ENCODE data around the gene METTL13. TPM values are rescaled to one million over a fixed set of nuclear protein-coding genes. Genes with fewer than 3 reads are reported as not detected.
A peak's percentile ranks its signal among the peaks of the same experiment; 100 is the strongest.
"Not testable (repeated sequence)": the region's sequence is repeated elsewhere in the genome, so short reads cannot be mapped to it uniquely, and the experiment has no call there.

Gene METTL13
- polyA plus RNA-seq, 3 donors from 2014 or later: 15.1 to 42.9 (median 19.9) TPM

GRCh38 chr1:171784784-171785183 lies 3.3 kb downstream of the METTL13 start:
- peaks cover 14 to 38% (median 15%) of the 10 kb centered on the region in 3 donors for H3K36me3 Mint-ChIP-seq
- no peaks in the 10 kb centered on the region for H3K9me3 Mint-ChIP-seq
- peaks cover 7 to 11% (median 8%) of the 10 kb centered on the region in 3 donors for H3K27me3 Mint-ChIP-seq (ENCODE audit: low read depth in 3 of 3)
- peak overlapping the region in 5 of 6 donors; percentile 0 to 77 (median 44) for H3K27ac Mint-ChIP-seq
- no peak for DNase-seq
- H3K4me3 Mint-ChIP-seq: peak overlapping the region in 4 of 5 donors; percentile 18 to 43 (median 28)
- H3K4me1 Mint-ChIP-seq: peaks cover 55 to 67% of the 10 kb centered on the region in 2 donors

- Mint-ChIP-seq H3K27me3 (ENCODE audit: low read depth in 3 of 3) (peaks cover 7 to 11% (median 8%) of the 10 kb centered on the region in 3 donors), H3K9me3 (no peaks in the 10 kb centered on the region), H3K4me3 (no peak overlapping the region), H3K36me3 (peaks cover 18 to 44% (median 20%) of the 10 kb centered on the region in 3 donors), H3K4me1 (peaks cover 49 to 65% of the 10 kb centered on the region in 2 donors), H3K27ac (peak overlapping the region in 2 of 6 donors; percentile 23 to 59)
- DNase-seq: no peak
Measured at GRCh38 chr1:171785766-171786165, 4.3 kb downstream of the METTL13 start.

DNA sequence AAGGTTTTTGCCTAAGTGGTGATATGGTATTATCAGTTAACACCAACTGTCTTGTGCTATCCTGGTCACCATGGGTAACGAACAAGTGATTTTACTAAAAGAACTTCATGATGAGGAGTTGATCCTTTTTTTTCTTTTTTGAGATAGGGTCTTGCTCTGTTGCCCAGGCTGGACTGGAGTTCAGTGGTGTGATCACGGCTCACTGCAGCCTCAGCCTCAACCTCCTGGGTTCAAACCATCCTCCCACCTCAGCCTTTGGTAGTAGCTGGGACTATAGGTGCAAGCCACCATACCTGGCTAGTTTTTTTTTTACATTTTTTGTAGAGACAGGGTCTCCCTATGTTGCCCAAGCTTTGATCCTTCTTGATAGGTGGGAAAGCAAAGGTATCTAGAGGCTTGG lies 5.1 kb downstream of the METTL13 start:
- Mint-ChIP-seq H3K4me3 (no peak overlapping the region), H3K27ac (no peak overlapping the region), H3K27me3 (ENCODE audit: low read depth in 3 of 3) (peaks cover under 1 to 6% (median 4%) of the 10 kb centered on the region in 3 donors), H3K36me3 (peaks cover 20 to 50% (median 21%) of the 10 kb centered on the region in 3 donors), H3K9me3 (no peaks in the 10 kb centered on the region), H3K4me1 (peaks cover 41 to 58% of the 10 kb centered on the region in 2 donors)
- no peak for DNase-seq

- peaks cover 0 to 1% (median 0%) of the 10 kb centered on the region in 3 donors for H3K27me3 Mint-ChIP-seq (ENCODE audit: low read depth in 3 of 3)
- peaks cover 28 to 44% of the 10 kb centered on the region in 2 donors for H3K4me1 Mint-ChIP-seq
- peaks cover 21 to 52% (median 25%) of the 10 kb centered on the region in 3 donors for H3K36me3 Mint-ChIP-seq
- DNase-seq: no peak
- no peak overlapping the region for H3K4me3 Mint-ChIP-seq
- H3K27ac Mint-ChIP-seq: no peak overlapping the region
- no peaks in the 10 kb centered on the region for H3K9me3 Mint-ChIP-seq
Measured at GRCh38 chr1:171787686-171788480, 6.4 kb downstream of the METTL13 start.

- H3K4me3 Mint-ChIP-seq: no peak overlapping the region
- peaks cover 23 to 38% of the 10 kb centered on the region in 2 donors for H3K4me1 Mint-ChIP-seq
- peaks cover 0 to 1% (median 0%) of the 10 kb centered on the region in 3 donors for H3K27me3 Mint-ChIP-seq (ENCODE audit: low read depth in 3 of 3)
- H3K27ac Mint-ChIP-seq: no peak overlapping the region
- no peak for DNase-seq
- no peaks in the 10 kb centered on the region for H3K9me3 Mint-ChIP-seq
- peaks cover 18 to 51% (median 27%) of the 10 kb centered on the region in 3 donors for H3K36me3 Mint-ChIP-seq
Measured at GRCh38 chr1:171788696-171789095, 7.2 kb downstream of the METTL13 start.

DNA sequence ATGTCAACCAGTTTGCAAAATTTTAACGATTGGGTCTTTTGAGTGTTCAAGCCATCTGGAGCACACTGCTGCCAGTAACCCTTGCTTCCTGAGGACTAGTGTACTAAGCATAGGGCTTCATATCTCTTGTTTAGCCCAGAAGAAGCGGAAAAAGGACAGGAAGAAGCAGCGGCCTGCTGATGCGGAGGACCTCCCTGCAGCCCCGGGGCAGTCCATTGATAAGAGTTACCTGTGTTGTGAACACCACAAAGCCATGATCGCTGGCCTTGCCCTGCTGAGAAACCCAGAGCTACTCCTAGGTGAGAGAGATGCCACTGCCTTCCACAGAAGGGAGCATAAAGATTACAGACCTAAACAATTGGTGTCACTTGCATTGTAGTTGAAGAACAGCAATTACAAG lies 8.9 kb downstream of the METTL13 start:
- Mint-ChIP-seq H3K27ac (no peak overlapping the region), H3K9me3 (no peaks in the 10 kb centered on the region), H3K27me3 (ENCODE audit: low read depth in 3 of 3) (no peaks in the 10 kb centered on the region), H3K4me1 (peaks cover 15 to 33% of the 10 kb centered on the region in 2 donors), H3K4me3 (no peak overlapping the region), H3K36me3 (peaks cover 20 to 56% (median 27%) of the 10 kb centered on the region in 3 donors)
- DNase-seq: no peak

DNA sequence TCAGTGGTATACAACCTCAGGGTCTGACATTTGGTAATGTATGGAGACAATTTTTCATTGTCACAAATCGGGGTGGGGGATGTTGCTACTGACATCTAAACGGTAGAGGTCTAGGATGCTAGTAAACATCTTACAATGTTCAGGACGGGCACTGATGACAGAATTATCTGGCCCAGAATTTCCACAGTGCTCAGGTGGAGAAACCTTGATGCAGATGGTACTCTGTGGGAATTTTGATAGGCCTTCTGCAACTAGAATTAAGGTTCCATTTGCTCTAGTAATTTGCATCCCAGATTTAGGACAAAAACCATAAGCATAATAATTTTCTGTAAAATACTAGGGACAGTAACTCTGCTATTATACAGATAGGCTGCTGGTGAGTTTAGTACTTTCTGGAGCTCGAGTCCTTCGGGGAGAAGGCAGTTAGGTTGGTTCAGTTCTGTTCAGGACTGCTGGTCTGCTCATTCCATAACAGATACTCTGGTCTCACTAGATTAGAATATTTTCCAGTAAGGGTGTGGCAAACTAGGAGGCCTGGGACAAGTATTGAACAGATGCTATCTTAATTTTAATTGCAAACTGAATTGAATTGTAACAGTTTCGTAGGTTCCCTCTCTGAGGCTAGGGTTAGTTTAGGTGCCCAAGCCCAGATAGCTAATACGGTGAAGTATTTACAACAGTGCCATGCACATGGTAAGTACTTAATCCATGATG lies 11.4 kb downstream of the METTL13 start:
- peaks cover 20 to 62% (median 36%) of the 10 kb centered on the region in 3 donors for H3K36me3 Mint-ChIP-seq
- no peak overlapping the region for H3K27ac Mint-ChIP-seq

DNA sequence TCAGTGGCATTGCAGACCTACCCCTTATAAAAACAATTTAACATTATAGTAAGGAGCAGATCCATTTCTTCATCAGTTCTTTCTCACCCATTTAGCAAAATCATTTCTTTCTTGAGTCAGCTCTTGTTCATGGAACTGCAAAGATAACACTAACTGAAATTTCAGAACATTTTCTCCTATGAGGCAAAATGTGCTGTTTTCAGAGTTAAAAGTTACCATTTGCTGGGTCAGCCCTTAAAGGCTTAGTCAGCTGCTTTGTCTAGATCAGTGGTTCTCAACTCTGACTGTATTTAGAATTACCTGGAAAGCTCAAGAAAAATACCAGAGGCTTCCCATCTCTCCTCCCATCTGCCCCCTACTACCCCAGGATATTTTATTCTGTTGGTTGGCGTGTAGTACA lies 12.2 kb downstream of the METTL13 start:
- peak overlapping the region in 4 of 6 donors; percentile 18 to 68 (median 36) for H3K27ac Mint-ChIP-seq
- DNase-seq: no peak
- peaks cover 21 to 56% (median 31%) of the 10 kb centered on the region in 3 donors for H3K36me3 Mint-ChIP-seq
- H3K27me3 Mint-ChIP-seq (ENCODE audit: low read depth in 3 of 3): no peaks in the 10 kb centered on the region
- no peaks in the 10 kb centered on the region for H3K9me3 Mint-ChIP-seq
- no peak overlapping the region for H3K4me3 Mint-ChIP-seq
- peaks cover 10 to 16% of the 10 kb centered on the region in 2 donors for H3K4me1 Mint-ChIP-seq

More for the DNA sequence above, 11.4 kb downstream of the METTL13 start:
- Mint-ChIP-seq H3K4me3 (no peak overlapping the region), H3K4me1 (peaks cover 12 to 19% of the 10 kb centered on the region in 2 donors), H3K9me3 (no peaks in the 10 kb centered on the region), H3K27me3 (ENCODE audit: low read depth in 3 of 3) (no peaks in the 10 kb centered on the region)
- no peak for DNase-seq

DNA sequence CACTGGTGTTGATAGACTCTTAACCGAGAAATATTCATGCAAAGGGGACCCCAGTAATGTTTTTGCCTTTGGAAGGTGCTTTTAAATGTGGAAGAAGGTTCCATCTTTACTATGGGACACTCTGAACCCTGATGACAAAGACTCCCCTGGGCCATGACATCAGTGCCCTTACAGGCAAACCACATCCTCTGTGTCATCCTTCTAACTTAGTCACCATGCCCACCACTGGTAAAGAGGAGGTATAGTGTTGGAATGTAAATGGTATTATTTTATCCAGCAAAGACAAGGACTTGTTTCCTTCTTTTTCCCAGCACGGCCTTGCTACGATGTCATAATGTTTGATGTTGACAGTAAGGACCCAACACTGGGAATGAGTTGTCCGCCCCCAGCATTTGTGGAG lies 12.6 kb downstream of the METTL13 start:
- Mint-ChIP-seq H3K9me3 (no peaks in the 10 kb centered on the region), H3K36me3 (peaks cover 23 to 52% (median 28%) of the 10 kb centered on the region in 3 donors), H3K27me3 (ENCODE audit: low read depth in 3 of 3) (no peaks in the 10 kb centered on the region), H3K27ac (peak overlapping the region in 5 of 6 donors; percentile 18 to 68 (median 46)), H3K4me3 (no peak overlapping the region), H3K4me1 (peaks cover 10 to 16% of the 10 kb centered on the region in 2 donors)
- DNase-seq: peak in 2 of 3 donors; percentile 17 to 33

DNA sequence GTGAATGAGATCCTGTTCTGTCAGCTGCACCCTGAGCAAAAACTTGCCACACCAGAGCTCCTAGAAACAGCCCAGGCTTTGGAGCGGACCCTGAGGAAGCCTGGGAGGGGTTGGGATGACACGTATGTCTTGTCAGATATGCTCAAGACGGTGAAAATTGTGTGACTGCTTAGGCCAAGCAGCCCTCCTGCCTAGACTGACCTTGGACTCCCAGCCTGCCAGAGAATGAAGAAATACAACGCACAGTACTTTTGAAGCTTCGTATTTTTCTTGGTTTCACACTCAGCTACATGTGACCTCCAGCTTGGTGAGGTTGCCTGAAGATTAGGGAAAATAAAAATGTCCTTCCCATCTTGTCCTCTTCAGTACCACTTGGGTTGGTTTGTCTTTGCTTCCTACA lies 15.1 kb downstream of the METTL13 start:
- Mint-ChIP-seq H3K4me3 (no peak overlapping the region), H3K36me3 (peaks cover 16 to 39% (median 21%) of the 10 kb centered on the region in 3 donors), H3K27ac (no peak overlapping the region)

GRCh38 chr1:171798311-171798710 lies 16.9 kb downstream of the METTL13 start:
- Mint-ChIP-seq H3K27me3 (ENCODE audit: low read depth in 3 of 3) (no peaks in the 10 kb centered on the region), H3K9me3 (no peaks in the 10 kb centered on the region), H3K4me3 (no peak overlapping the region), H3K27ac (peak overlapping the region in 2 of 6 donors; percentile 10 to 16), H3K36me3 (peaks cover 16 to 37% (median 20%) of the 10 kb centered on the region in 3 donors), H3K4me1 (peaks cover 10% of the 10 kb centered on the region in 2 donors)
- DNase-seq: no peak

More for the DNA sequence above, 15.1 kb downstream of the METTL13 start:
- H3K9me3 Mint-ChIP-seq: no peaks in the 10 kb centered on the region
- DNase-seq: no peak
- H3K4me1 Mint-ChIP-seq: peaks cover 10% of the 10 kb centered on the region in 2 donors
- no peaks in the 10 kb centered on the region for H3K27me3 Mint-ChIP-seq (ENCODE audit: low read depth in 3 of 3)

- Mint-ChIP-seq H3K27ac (peak overlapping the region in 3 of 6 donors; percentile 10 to 47 (median 16)), H3K4me1 (peaks cover 7 to 8% of the 10 kb centered on the region in 2 donors), H3K4me3 (no peak overlapping the region), H3K36me3 (peaks cover 13 to 34% (median 20%) of the 10 kb centered on the region in 3 donors), H3K9me3 (no peaks in the 10 kb centered on the region), H3K27me3 (ENCODE audit: low read depth in 3 of 3) (no peaks in the 10 kb centered on the region)
- DNase-seq: no peak
Measured at GRCh38 chr1:171798765-171799164, 17.3 kb downstream of the METTL13 start.

GRCh38 chr1:171799166-171799565 lies 17.7 kb downstream of the METTL13 start:
- Mint-ChIP-seq H3K36me3 (peaks cover 11 to 30% (median 20%) of the 10 kb centered on the region in 3 donors), H3K27me3 (ENCODE audit: low read depth in 3 of 3) (no peaks in the 10 kb centered on the region), H3K9me3 (no peaks in the 10 kb centered on the region), H3K4me3 (no peak overlapping the region), H3K4me1 (peaks cover 3 to 4% of the 10 kb centered on the region in 2 donors), H3K27ac (peak overlapping the region in 1 of 6 donors; percentile 47)
- no peak for DNase-seq

DNA sequence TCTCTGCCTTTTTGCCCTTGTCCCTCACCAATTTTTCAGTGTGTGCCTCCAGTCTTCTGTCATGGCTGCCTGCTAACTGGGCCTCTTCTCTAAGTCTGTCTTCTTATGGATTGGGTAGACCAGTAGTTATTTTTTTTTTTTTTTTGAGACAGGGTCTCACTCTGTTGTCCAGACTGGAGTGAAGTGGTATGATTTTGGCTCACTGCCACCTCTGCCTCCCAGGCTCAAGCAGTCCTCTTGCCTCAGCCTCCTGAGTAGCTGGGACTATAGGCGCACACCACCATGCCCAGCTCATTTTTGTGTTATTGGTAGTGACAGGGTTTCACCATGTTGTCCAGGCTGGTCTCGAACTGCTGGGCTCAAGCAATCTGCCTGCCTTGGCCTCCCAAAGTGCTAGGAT lies 18.2 kb downstream of the METTL13 start:
- not testable (repeated sequence) for H3K27me3 Mint-ChIP-seq (ENCODE audit: low read depth in 3 of 3); H3K27ac Mint-ChIP-seq; H3K9me3 Mint-ChIP-seq; H3K4me1 Mint-ChIP-seq; DNase-seq; H3K4me3 Mint-ChIP-seq
- H3K36me3 Mint-ChIP-seq: peaks cover 11 to 25% (median 20%) of the 10 kb centered on the region in 3 donors

Data from immature natural killer cell (primary cell).